Activated T-cell treated with anti-CD3 and anti-CD28 coated beads, Interleukin-2, amount 50 U/mL, for 48 hours (primary cell): ENCODE data around the gene CRISPLD2.
A peak's percentile ranks its signal among the peaks of the same experiment; 100 is the strongest.

ENCODE experiments used
- DNase-seq, 2 experiments: peaks; one replicate each; pipeline ENCODE4 v3.0.0-alpha.2; 2020

The CRISPLD2 gene

GRCh38 chr16:84819644-84820304, at the start of gene CRISPLD2:
Gene CRISPLD2, plus strand, starts transcription at chr16:84819985. Its CDS starts 18,511 bp downstream, at chr16:84838496.
- peak; percentile 89 to 92 for DNase-seq

GRCh38 chr16:84773312-84773711, 46.5 kb upstream of the CRISPLD2 start:
- DNase-seq, result no peak

GRCh38 chr16:84774810-84775209, 45.0 kb upstream of the CRISPLD2 start:
- DNase-seq, result no peak

GRCh38 chr16:84775262-84775810, 44.4 kb upstream of the CRISPLD2 start:
- no peak for DNase-seq

GRCh38 chr16:84777435-84777834, 42.4 kb upstream of the CRISPLD2 start:
- no peak for DNase-seq

- DNase-seq, result no peak
Observed at GRCh38 chr16:84778720-84779119, 41.1 kb upstream of the CRISPLD2 start.

GRCh38 chr16:84780063-84780462, 39.7 kb upstream of the CRISPLD2 start:
- no peak for DNase-seq

- DNase-seq, result no peak
Observed at GRCh38 chr16:84780544-84781376, 39.0 kb upstream of the CRISPLD2 start.

GRCh38 chr16:84782846-84783245, 36.9 kb upstream of the CRISPLD2 start:
- no peak for DNase-seq

GRCh38 chr16:84785843-84786581, 33.8 kb upstream of the CRISPLD2 start:
- DNase-seq, result no peak

- no peak for DNase-seq
Observed at GRCh38 chr16:84786605-84787262, 33.1 kb upstream of the CRISPLD2 start.

- DNase-seq, result no peak
Observed at GRCh38 chr16:84787263-84787622, 32.5 kb upstream of the CRISPLD2 start.

GRCh38 chr16:84788920-84789391, 30.8 kb upstream of the CRISPLD2 start:
- no peak for DNase-seq

- no peak for DNase-seq
Observed at GRCh38 chr16:84789431-84789830, 30.4 kb upstream of the CRISPLD2 start.

GRCh38 chr16:84790301-84790700, 29.5 kb upstream of the CRISPLD2 start:
- no peak for DNase-seq

GRCh38 chr16:84791088-84791487, 28.7 kb upstream of the CRISPLD2 start:
- DNase-seq, result no peak

- DNase-seq, result no peak
Observed at GRCh38 chr16:84791501-84791900, 28.3 kb upstream of the CRISPLD2 start.

GRCh38 chr16:84794186-84794585, 25.6 kb upstream of the CRISPLD2 start:
- DNase-seq, result no peak

- no peak for DNase-seq
Observed at GRCh38 chr16:84794626-84795025, 25.2 kb upstream of the CRISPLD2 start.

GRCh38 chr16:84795329-84796053, 24.3 kb upstream of the CRISPLD2 start:
- no peak for DNase-seq

- DNase-seq, result no peak
Observed at GRCh38 chr16:84800158-84800978, 19.4 kb upstream of the CRISPLD2 start.
